ENCODE measurements around the gene TMEM170B. TPM values are rescaled to one million over a fixed set of nuclear protein-coding genes. Genes with fewer than 3 reads are reported as not detected.

TMEM170B gene
- total and polyA plus RNA-seq, 2 of the 8 experiments (the other 6 are each of a cell fraction or from before 2014, with no cell fraction given): 0.80 to 4.3 TPM

- Histone ChIP-seq H2BK120ac (replicated peaks; ENCODE audit: low read depth, low read length) (no peak overlapping the region), H3K4me1 (replicated peaks in 1 of 4; ENCODE audit: control insufficient read depth in 3 of 4, insufficient read depth in 4 of 4, low read length in 3 of 4) (peaks cover 2 to 9% (median 6%) of the 10 kb centered on the region in 4 experiments; a peak in 6 of 7 replicates), H3K18ac (ENCODE audit: extremely low read depth, low read length) (no peak overlapping the region), H3K4me3 (ENCODE audit: extremely low read depth in 1 of 4, insufficient read depth in 2 of 4, low read depth in 3 of 4, low read length in 4 of 4) (no peak overlapping the region), H2AFZ (ENCODE audit: low read length) (0 out of 2 replicates have a peak overlapping the region, but pooled peaks have one; percentile 67), H2BK12ac (ENCODE audit: low read depth, low read length) (no peak overlapping the region), H3K4me2 (ENCODE audit: insufficient read depth in 1 of 2, low read depth in 2 of 2, low read length in 2 of 2) (no peak overlapping the region), H3K36me3 (ENCODE audit: control insufficient read depth in 2 of 4, insufficient read depth in 4 of 4, low read length in 3 of 4) (no peaks in the 10 kb centered on the region), H3K9ac (replicated peaks in 1 of 4; ENCODE audit: extremely low read depth in 1 of 4, low read depth in 3 of 4, low read length in 3 of 4) (no peak overlapping the region), H3K27me3 (replicated peaks in 1 of 4; ENCODE audit: control insufficient read depth in 3 of 4, extremely low read depth in 1 of 4, insufficient read depth in 3 of 4, low read length in 3 of 4) (no peaks in the 10 kb centered on the region), H3K56ac (replicated peaks; ENCODE audit: insufficient read length, low read depth, low read length) (no peak overlapping the region), H4K20me1 (replicated peaks in 1 of 2; ENCODE audit: control insufficient read depth in 1 of 2, insufficient read depth in 2 of 2, low read length in 2 of 2) (no peaks in the 10 kb centered on the region), H3K14ac (ENCODE audit: insufficient read length) (no peak overlapping the region), H2BK5ac (ENCODE audit: low read depth, low read length) (no peak overlapping the region), H4K8ac (ENCODE audit: extremely low read depth, insufficient read depth, low read length) (no peak overlapping the region; the same call in 1 of the 2 replicates), H3K79me1 (ENCODE audit: low read depth, low read length) (no peaks in the 10 kb centered on the region), H2BK15ac (ENCODE audit: low read length) (no peak overlapping the region), H4K91ac (replicated peaks; ENCODE audit: insufficient read length, low read length) (no peak overlapping the region), H3K23ac (ENCODE audit: insufficient read length) (no peak overlapping the region), H3K4ac (replicated peaks; ENCODE audit: insufficient read length, low read depth, low read length) (no peak overlapping the region), H2AK5ac (ENCODE audit: low read depth, low read length) (no peak overlapping the region), H3K23me2 (ENCODE audit: low read depth, low read length) (no peaks in the 10 kb centered on the region; the same call in 1 of the 2 replicates), H2BK20ac (ENCODE audit: low read length) (no peak overlapping the region), H3K79me2 (ENCODE audit: control insufficient read depth in 1 of 2, insufficient read depth in 2 of 2, low read length in 2 of 2) (no peaks in the 10 kb centered on the region), H4K5ac (ENCODE audit: insufficient read length, low read depth, low read length) (no peak overlapping the region), H3K9me3 (ENCODE audit: insufficient read depth in 2 of 2, low read depth in 1 of 2, low read length in 1 of 2) (no peaks in the 10 kb centered on the region), H3K27ac (ENCODE audit: low read depth, low read length) (no peak overlapping the region)
- FAIRE-seq: no peak
- CTCF ChIA-PET (ENCODE audit: partially characterized antibody): interaction anchor here (0.7 to 2.0 kb wide), 11 partner anchors 10 to 846 kb away, joined by 3 to 9 read pairs (median 3); no protein-coding TSS in a partner anchor
- TF ChIP-seq ATF3 (IDR thresholded peaks at IDR 0.05; ENCODE audit: insufficient read depth, low read depth, low read length) (no peak), HDAC6 (IDR thresholded peaks at IDR 0.05; ENCODE audit: low read depth, low read length) (no peak), SRF (IDR thresholded peaks at IDR 0.05; ENCODE audit: low read depth, low read length) (no peak), SIRT6 (IDR thresholded peaks at IDR 0.05; ENCODE audit: low read length) (no peak), CHD1 (IDR thresholded peaks at IDR 0.05; ENCODE audit: low read depth, low read length) (no peak), MAX (IDR thresholded peaks at IDR 0.05) (no peak), CTBP2 (IDR thresholded peaks at IDR 0.05; ENCODE audit: borderline replicate concordance, insufficient read depth, insufficient read length, low read length) (no peak), SP4 (IDR thresholded peaks at IDR 0.05; ENCODE audit: low read length) (no peak), E2F6 (IDR thresholded peaks at IDR 0.05) (no peak), CREB1 (IDR thresholded peaks at IDR 0.05) (no peak), TAF1 (IDR thresholded peaks at IDR 0.05; ENCODE audit: low read depth, low read length) (no peak)
- 87% methylated on average over 6 of the region's 6 CpGs; no CpG with 5 or more reads in 1 of the 2 experiments for WGBS, 2 experiments (ENCODE audit: extremely low coverage in 1 of 2, insufficient coverage in 1 of 2, insufficient read length in 1 of 2, insufficient replicate concordance in 2 of 2, low coverage in 1 of 2, low lambda C conversion rate in 2 of 2, missing lambda C conversion rate in 1 of 2)
- POLR2A ChIA-PET (ENCODE audit: partially characterized antibody): no interaction called here
- no peak for DNase-seq (ENCODE audit: low read depth in 1 of 2, low spot score in 2 of 2)
These were observed 68.8 kb downstream of the TMEM170B start for GRCh38 chr6:11606332-11606731.
